Sigmoid colon (tissue), 4 donors: Measurements from ENCODE around the gene NAA30.
"Not testable (repeated sequence)": the region's sequence is repeated elsewhere in the genome, so short reads cannot be mapped to it uniquely, and the experiment has no call there.

Experiments used
- EP300 ChIP-seq, 4 donors: sonication (generic); formaldehyde crosslinking; IDR thresholded peaks; one replicate each; pipeline ENCODE4 v1.6.1; 2017; ENCODE audit warnings: antibody characterized with exemption in 4 of 4
- POLR2A ChIP-seq, 2 donors: fragments of 450-650 bp; IDR thresholded peaks; one replicate each; pipeline ENCODE4 v1.6.1; 2016; ENCODE audit warnings: antibody characterized with exemption in 2 of 2, mild to moderate bottlenecking in 2 of 2, moderate library complexity in 2 of 2
- POLR2AphosphoS5 ChIP-seq, 4 donors: sonication (generic); formaldehyde crosslinking; IDR thresholded peaks; one replicate each; pipeline ENCODE4 v1.6.1; 2017; ENCODE audit warnings: antibody characterized with exemption in 4 of 4
- TF ChIP-seq, protein P1 (sequence below), 4 experiments: fragments of 450-650 bp in 3 of 4; fragments of 200-600 bp in 1 of 4; IDR thresholded peaks; one replicate each; pipeline ENCODE4 v1.5.1; 2016 to 2019; ENCODE audit warnings: antibody characterized with exemption in 4 of 4, mild to moderate bottlenecking in 3 of 4, moderate library complexity in 2 of 4

DNA sequence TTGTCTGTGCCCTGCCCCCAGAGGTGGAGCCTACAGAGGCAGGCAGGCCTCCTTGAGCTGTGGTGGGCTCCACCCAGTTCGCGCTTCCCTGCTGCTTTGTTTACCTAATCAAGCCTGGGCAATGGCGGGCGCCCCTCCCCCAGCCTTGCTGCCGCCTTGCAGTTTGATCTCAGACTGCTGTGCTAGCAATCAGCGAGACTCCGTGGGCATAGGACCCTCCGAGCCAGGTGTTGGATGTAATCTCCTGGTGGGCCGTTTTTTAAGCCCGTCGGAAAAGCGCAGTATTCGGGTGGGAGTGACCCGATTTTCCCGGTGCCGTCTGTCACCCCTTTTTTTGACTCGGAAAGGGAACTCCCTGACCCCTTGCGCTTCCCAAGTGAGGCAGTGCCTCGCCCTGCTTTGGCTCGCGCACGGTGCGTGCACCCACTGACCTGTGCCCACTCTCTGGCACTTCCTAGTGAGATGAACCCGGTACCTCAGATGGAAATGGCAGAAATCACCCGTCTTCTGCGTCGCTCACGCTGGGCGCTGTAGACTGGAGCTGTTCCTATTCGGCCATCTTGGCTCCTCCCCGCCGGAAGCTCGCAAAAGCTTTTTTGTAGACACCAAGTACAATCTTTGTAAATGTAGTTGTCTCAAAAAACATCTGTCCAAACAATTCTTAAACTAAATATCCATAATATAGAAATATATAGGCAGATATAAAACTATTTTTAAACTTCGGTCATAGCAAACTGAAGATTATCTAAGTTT lies 46.7 kb upstream of the NAA30 start:
- TF ChIP-seq, protein P1, sequence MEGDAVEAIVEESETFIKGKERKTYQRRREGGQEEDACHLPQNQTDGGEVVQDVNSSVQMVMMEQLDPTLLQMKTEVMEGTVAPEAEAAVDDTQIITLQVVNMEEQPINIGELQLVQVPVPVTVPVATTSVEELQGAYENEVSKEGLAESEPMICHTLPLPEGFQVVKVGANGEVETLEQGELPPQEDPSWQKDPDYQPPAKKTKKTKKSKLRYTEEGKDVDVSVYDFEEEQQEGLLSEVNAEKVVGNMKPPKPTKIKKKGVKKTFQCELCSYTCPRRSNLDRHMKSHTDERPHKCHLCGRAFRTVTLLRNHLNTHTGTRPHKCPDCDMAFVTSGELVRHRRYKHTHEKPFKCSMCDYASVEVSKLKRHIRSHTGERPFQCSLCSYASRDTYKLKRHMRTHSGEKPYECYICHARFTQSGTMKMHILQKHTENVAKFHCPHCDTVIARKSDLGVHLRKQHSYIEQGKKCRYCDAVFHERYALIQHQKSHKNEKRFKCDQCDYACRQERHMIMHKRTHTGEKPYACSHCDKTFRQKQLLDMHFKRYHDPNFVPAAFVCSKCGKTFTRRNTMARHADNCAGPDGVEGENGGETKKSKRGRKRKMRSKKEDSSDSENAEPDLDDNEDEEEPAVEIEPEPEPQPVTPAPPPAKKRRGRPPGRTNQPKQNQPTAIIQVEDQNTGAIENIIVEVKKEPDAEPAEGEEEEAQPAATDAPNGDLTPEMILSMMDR (IDR thresholded peaks at IDR 0.05) = not testable (repeated sequence)
- not testable (repeated sequence) for TF ChIP-seq POLR2A, EP300, POLR2AphosphoS5 (IDR thresholded peaks at IDR 0.05)
